HG03558 (cell line): Measurements from ENCODE around the gene ZNF607.

Experiments used
- ATAC-seq: cut with Tn5 transposase; IDR thresholded peaks from one replicate; pipeline ENCODE4 v1.9.1; 2021; ENCODE audit warnings: moderate number of reproducible peaks; ENCODE audit not compliant: unreplicated experiment; ENCODE audit errors: extremely low read depth

ZNF607 gene

GRCh38 chr19:37654629-37655300 is 64.8 kb downstream of the ZNF607 start:
- ATAC-seq = no peak

DNA sequence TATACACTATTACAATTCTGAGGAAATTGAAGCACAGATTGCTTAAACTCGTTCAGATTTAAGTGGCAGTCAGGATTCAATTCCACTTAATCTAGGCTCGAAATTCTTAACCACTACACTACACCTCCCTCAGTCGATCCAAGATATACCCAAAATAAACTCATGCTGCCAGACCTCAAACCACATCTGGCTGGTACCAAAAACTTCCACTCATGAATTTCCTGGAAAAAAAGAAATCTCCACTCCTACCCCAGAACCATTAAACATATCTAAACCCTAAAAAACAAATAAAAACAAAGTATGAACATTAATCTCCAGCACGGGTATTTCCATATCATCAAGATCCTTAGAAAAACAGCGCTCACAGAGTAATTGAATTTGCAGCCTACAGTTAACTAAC is 65.4 kb downstream of the ZNF607 start:
- ATAC-seq = no peak
